HFFc6 (cell line): ENCODE measurements around the gene NMNAT3. TPM values are rescaled to one million over a fixed set of nuclear protein-coding genes. Genes with fewer than 3 reads are reported as not detected.

Experiments used
- DNase-seq: peaks from one replicate; pipeline ENCODE4 v3.0.0-alpha.2; 2018
- H3K27ac Mint-ChIP-seq: 2 replicates; pipeline ENCODE4 v1.8.0; 2020; ENCODE audit warnings: mild to moderate bottlenecking, mixed read lengths
- H3K27me3 Mint-ChIP-seq: 2 replicates; pipeline ENCODE4 v1.8.0; 2021; ENCODE audit warnings: mild to moderate bottlenecking, moderate library complexity, mixed read lengths; ENCODE audit not compliant: insufficient read depth
- H3K36me3 Mint-ChIP-seq: 2 replicates; pipeline ENCODE4 v1.8.0; 2021; ENCODE audit warnings: low read depth, mixed read lengths
- H3K4me1 Mint-ChIP-seq: 2 replicates; pipeline ENCODE4 v1.8.0; 2020; ENCODE audit warnings: low read depth, mixed read lengths
- H3K4me3 Mint-ChIP-seq: 2 replicates; pipeline ENCODE4 v1.8.0; 2020; ENCODE audit warnings: mild to moderate bottlenecking, moderate library complexity, mixed read lengths
- H3K9me3 Mint-ChIP-seq: 2 replicates; pipeline ENCODE4 v1.8.0; 2020; ENCODE audit warnings: mild to moderate bottlenecking, mixed read lengths
- CTCF ChIP-seq: fragments of 200-600 bp; sonication (generic); IDR thresholded peaks from 2 replicates; pipeline ENCODE4 v1.5.0; 2021; ENCODE audit warnings: antibody characterized with exemption, mild to moderate bottlenecking
- total RNA-seq, 6 experiments: library from RNA; stranded (reverse); fragmentation: NEBNext Ultra II Directional; extraction: Animal tissue kit (Norgen Biotek cat#: 25700); gene quantifications; 2 replicates in 1 of 6; 3 replicates in 5 of 6; pipeline ENCODE4 v1.2.3, GENCODE V29; 2021

The NMNAT3 gene
- total RNA-seq, 6 experiments from 2014 or later: 0.02 to 0.05 (median 0.03) TPM; not detected in 2

DNA sequence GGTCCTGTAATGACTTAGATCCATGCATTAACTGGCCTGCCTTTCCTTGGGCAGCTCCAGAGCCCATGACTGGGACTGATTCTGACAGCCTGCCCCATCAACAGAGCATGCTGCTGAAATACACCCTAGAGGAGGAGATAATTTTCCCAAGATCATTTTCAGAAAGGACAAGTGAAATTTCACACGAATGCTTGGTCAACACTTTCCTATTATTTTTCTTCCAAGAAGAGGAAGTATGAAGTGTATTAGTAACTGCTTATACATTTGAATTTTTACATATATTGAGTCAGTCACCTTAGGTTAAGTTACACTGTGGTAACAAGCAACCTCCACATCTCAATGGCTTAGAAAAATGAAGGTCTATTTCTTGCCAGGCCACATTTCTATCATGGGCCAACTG, 9.7 kb upstream of the NMNAT3 start:
- Mint-ChIP-seq H3K9me3 (peaks cover 53% of the 10 kb centered on the region), H3K27me3 (no peaks in the 10 kb centered on the region; the same call in 1 of the 2 replicates), H3K36me3 (peaks cover 6% of the 10 kb centered on the region; the same call in 1 of the 2 replicates), H3K27ac (no peak overlapping the region), H3K4me1 (no peaks in the 10 kb centered on the region), H3K4me3 (no peak overlapping the region)
- no peak for TF ChIP-seq CTCF
- DNase-seq: no peak

DNA sequence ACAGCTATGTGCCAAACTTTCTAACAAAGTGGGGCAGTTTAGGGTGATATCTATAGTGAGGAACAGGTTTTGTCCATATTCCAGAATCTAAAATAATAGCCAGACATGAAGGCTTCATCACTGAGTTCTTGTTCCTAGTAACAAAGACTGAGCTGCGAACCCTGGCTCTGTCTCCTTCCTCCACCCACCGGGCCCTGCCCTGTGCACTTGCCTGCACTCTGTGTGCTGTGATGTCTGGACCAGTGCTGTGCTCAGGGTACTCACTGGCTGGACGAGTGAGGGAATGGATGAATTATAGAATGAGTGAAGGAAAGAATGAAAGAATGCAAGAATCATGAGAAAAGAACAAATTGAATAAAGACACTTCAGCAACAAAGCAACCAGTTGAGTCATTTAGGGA, 8.9 kb upstream of the NMNAT3 start:
- no peak for TF ChIP-seq CTCF
- peaks cover 47% of the 10 kb centered on the region for H3K9me3 Mint-ChIP-seq
- no peaks in the 10 kb centered on the region; the same call in 1 of the 2 replicates for H3K27me3 Mint-ChIP-seq
- no peak overlapping the region for H3K27ac Mint-ChIP-seq
- H3K4me3 Mint-ChIP-seq: no peak overlapping the region
- no peaks in the 10 kb centered on the region for H3K4me1 Mint-ChIP-seq
- DNase-seq: no peak
- H3K36me3 Mint-ChIP-seq: peaks cover 6% of the 10 kb centered on the region; the same call in 1 of the 2 replicates

DNA sequence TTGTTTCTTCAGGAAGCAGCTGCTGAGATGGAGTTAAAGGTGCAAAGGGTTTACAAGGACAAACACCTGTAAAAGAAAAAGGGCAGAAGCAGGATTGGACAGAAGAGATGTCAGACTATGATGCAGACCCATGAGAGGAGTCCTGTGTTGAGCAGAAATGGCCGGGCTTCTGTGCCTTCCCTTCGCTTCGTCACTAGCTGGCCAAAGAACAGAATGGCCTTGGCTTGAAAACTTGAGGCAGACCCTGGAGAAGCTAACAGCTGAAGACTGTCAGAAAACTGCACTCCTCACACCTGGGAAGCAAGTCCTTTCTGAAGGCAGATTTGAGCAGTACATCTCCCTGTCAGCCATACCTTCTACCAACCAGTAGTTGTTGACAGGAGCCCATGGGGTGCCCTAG, 8.4 kb upstream of the NMNAT3 start:
- Mint-ChIP-seq H3K4me1 (no peaks in the 10 kb centered on the region), H3K9me3 (peaks cover 47% of the 10 kb centered on the region), H3K4me3 (no peak overlapping the region), H3K27ac (no peak overlapping the region), H3K27me3 (no peaks in the 10 kb centered on the region; the same call in 1 of the 2 replicates), H3K36me3 (peaks cover 6% of the 10 kb centered on the region; the same call in 1 of the 2 replicates)
- TF ChIP-seq CTCF: no peak
- DNase-seq: no peak

- Mint-ChIP-seq H3K36me3 (peaks cover 5% of the 10 kb centered on the region; the same call in 1 of the 2 replicates), H3K4me3 (no peak overlapping the region), H3K9me3 (peaks cover 22% of the 10 kb centered on the region), H3K4me1 (no peaks in the 10 kb centered on the region), H3K27ac (no peak overlapping the region), H3K27me3 (no peaks in the 10 kb centered on the region; the same call in none of the 2 replicates)
- TF ChIP-seq CTCF: no peak
- DNase-seq: no peak
Measured at GRCh38 chr3:139679220-139679775, 1.5 kb upstream of the NMNAT3 start.

- no peak overlapping the region for H3K27ac Mint-ChIP-seq
Measured at GRCh38 chr3:139676632-139677387, 962 bp downstream of the NMNAT3 start.

More at GRCh38 chr3:139676632-139677387, 962 bp downstream of the NMNAT3 start:
- no peak for DNase-seq
- H3K9me3 Mint-ChIP-seq: peaks cover 14% of the 10 kb centered on the region; the same call in 1 of the 2 replicates
- H3K4me1 Mint-ChIP-seq: no peaks in the 10 kb centered on the region
- no peaks in the 10 kb centered on the region for H3K36me3 Mint-ChIP-seq
- H3K27me3 Mint-ChIP-seq: no peaks in the 10 kb centered on the region; the same call in none of the 2 replicates
- no peak for TF ChIP-seq CTCF
- H3K4me3 Mint-ChIP-seq: no peak overlapping the region
